IMR-90 (cell line): ENCODE measurements around the gene NEK8. TPM values are rescaled to one million over a fixed set of nuclear protein-coding genes. Genes with fewer than 3 reads are reported as not detected.

Experiments used
- ATAC-seq: fragments of 200-7000 bp; cut with Tn5 transposase; 2 replicates; pipeline ENCODE4 v1.9.1; 2020; ENCODE audit warnings: low read depth, mild to moderate bottlenecking, moderate library complexity
- BruUV-seq: library from RNA; stranded (reverse); fragments of 400-500 nt; replicated peaks from 2 replicates; lab custom pipeline; 2021; lab: Mats Ljungman, UMichigan
- CTCF ChIA-PET: fragments of 300-600 bp; formaldehyde crosslinking; extraction: SDS; loops from one replicate; lab custom pipeline; 2021; ENCODE audit warnings: antibody characterized with exemption; lab: Yijun Ruan, JAX
- POLR2A ChIA-PET: fragments of 300-600 bp; sonication (Branson Sonifier 250); formaldehyde crosslinking; loops from one replicate; lab custom pipeline; 2022; ENCODE audit warnings: antibody characterized with exemption; ENCODE audit not compliant: unreplicated experiment; lab: Charles Lee
- DNase-seq: peaks from one replicate; pipeline ENCODE4 v3.0.0; 2013
- H2AFZ ChIP-seq: replicated peaks from 2 replicates; pipeline ENCODE3; 2013; ENCODE audit warnings: low read length, mild to moderate bottlenecking; ENCODE audit not compliant: poor library complexity
- H2AK5ac ChIP-seq: 2 replicates; pipeline ENCODE4 v1.6.1; 2013; ENCODE audit warnings: low read depth, low read length, inconsistent platforms
- H2AK9ac ChIP-seq: replicated peaks from 2 replicates; pipeline ENCODE3; 2013; ENCODE audit warnings: mild to moderate bottlenecking, low read depth, low read length, moderate library complexity; ENCODE audit not compliant: poor library complexity
- H2BK120ac ChIP-seq: 2 replicates; pipeline ENCODE4 v1.6.1; 2013; ENCODE audit warnings: low read depth, low read length, inconsistent platforms
- H2BK15ac ChIP-seq: 3 replicates; pipeline ENCODE4 v1.6.1; 2013; ENCODE audit warnings: low read depth, low read length, inconsistent platforms
- H2BK20ac ChIP-seq: 2 replicates; pipeline ENCODE4 v1.6.1; 2013; ENCODE audit warnings: low read depth, mild to moderate bottlenecking, inconsistent platforms, low read length, moderate library complexity
- H2BK5ac ChIP-seq: 2 replicates; pipeline ENCODE4 v1.6.1; 2013; ENCODE audit warnings: mild to moderate bottlenecking, low read depth, low read length, inconsistent platforms; ENCODE audit not compliant: poor library complexity, severe bottlenecking
- H3K14ac ChIP-seq: replicated peaks from 2 replicates; pipeline ENCODE4 v1.6.1; 2013; ENCODE audit warnings: low read depth, low read length, inconsistent platforms
- H3K18ac ChIP-seq: 2 replicates; pipeline ENCODE4 v1.6.1; 2013; ENCODE audit warnings: low read depth, low read length, control low read depth
- H3K23ac ChIP-seq: 2 replicates; pipeline ENCODE4 v1.6.1; 2013; ENCODE audit warnings: low read depth, low read length, inconsistent platforms
- H3K27ac ChIP-seq: 2 replicates; pipeline ENCODE4 v1.5.1; 2013; ENCODE audit warnings: mild to moderate bottlenecking, control low read depth, low read length; ENCODE audit not compliant: insufficient read depth
- H3K27me3 ChIP-seq: 2 replicates; pipeline ENCODE4 v1.6.1; 2013; ENCODE audit warnings: low read length; ENCODE audit not compliant: control insufficient read depth, insufficient read depth
- H3K36me3 ChIP-seq: 2 replicates; pipeline ENCODE4 v1.6.1; 2013; ENCODE audit warnings: low read length, mixed read lengths; ENCODE audit not compliant: control insufficient read depth, insufficient read depth
- H3K4ac ChIP-seq: 2 replicates; pipeline ENCODE4 v1.6.1; 2013; ENCODE audit warnings: low read depth, low read length, inconsistent platforms
- H3K4me1 ChIP-seq: 2 replicates; pipeline ENCODE4 v1.6.1; 2013; ENCODE audit warnings: low read length, mixed read lengths; ENCODE audit not compliant: control insufficient read depth, insufficient read depth
- H3K4me2 ChIP-seq: 2 replicates; pipeline ENCODE4 v1.6.1; 2013; ENCODE audit warnings: low read depth, mild to moderate bottlenecking, control low read depth, low read length, moderate library complexity
- H3K4me3 ChIP-seq: 2 replicates; pipeline ENCODE4 v1.5.1; 2013; ENCODE audit warnings: low read depth, mild to moderate bottlenecking, control low read depth, low read length, moderate library complexity; ENCODE audit not compliant: insufficient read depth
- H3K56ac ChIP-seq: 2 replicates; pipeline ENCODE4 v1.6.1; 2013; ENCODE audit warnings: low read length, inconsistent platforms; ENCODE audit not compliant: insufficient read depth; ENCODE audit errors: extremely low read depth
- H3K79me1 ChIP-seq, 2 experiments: 2 replicates each; pipeline ENCODE4 v1.6.1; 2013; ENCODE audit warnings: low read length in 2 of 2, inconsistent platforms in 1 of 2, low read depth in 1 of 2
- H3K9ac ChIP-seq: 2 replicates; pipeline ENCODE4 v1.6.1; 2013; ENCODE audit warnings: low read depth, low read length, control low read depth
- H3K9me1 ChIP-seq: 2 replicates; pipeline ENCODE4 v1.6.1; 2013; ENCODE audit warnings: low read length, inconsistent platforms; ENCODE audit not compliant: insufficient read depth
- H3K9me3 ChIP-seq: 2 replicates; pipeline ENCODE4 v1.6.1; 2013; ENCODE audit warnings: low read length; ENCODE audit not compliant: control insufficient read depth, insufficient read depth
- H4K20me1 ChIP-seq: 2 replicates; pipeline ENCODE4 v1.6.1; 2013; ENCODE audit warnings: low read length, inconsistent platforms; ENCODE audit not compliant: insufficient read depth
- H4K5ac ChIP-seq: 2 replicates; pipeline ENCODE4 v1.6.1; 2013; ENCODE audit warnings: mild to moderate bottlenecking, low read depth, low read length, control low read depth
- H4K8ac ChIP-seq, 2 experiments: 2 replicates each; pipeline ENCODE4 v1.6.1; 2013; ENCODE audit warnings: low read depth in 2 of 2, low read length in 2 of 2, control low read depth in 1 of 2, inconsistent platforms in 1 of 2
- H4K91ac ChIP-seq: 2 replicates; pipeline ENCODE4 v1.6.1; 2013; ENCODE audit warnings: low read depth, low read length, inconsistent platforms; ENCODE audit not compliant: insufficient read depth
- BHLHE40 ChIP-seq: fragments of 150-350 bp; IDR thresholded peaks from 2 replicates; pipeline ENCODE4 v1.6.1; 2016; ENCODE audit warnings: mild to moderate bottlenecking, low read depth, low read length
- CHD1 ChIP-seq: IDR thresholded peaks from 2 replicates; pipeline ENCODE4 v1.6.1; 2012; ENCODE audit warnings: low read depth, low read length, improper control_type of control experiment
- MAFK ChIP-seq: IDR thresholded peaks from 2 replicates; pipeline ENCODE4 v1.6.1; 2012; ENCODE audit warnings: low read depth, low read length, improper control_type of control experiment
- MAZ ChIP-seq: IDR thresholded peaks from 2 replicates; pipeline ENCODE4 v1.6.1; 2012; ENCODE audit warnings: low read depth, mild to moderate bottlenecking, low read length, improper control_type of control experiment, moderate library complexity, borderline replicate concordance
- MXI1 ChIP-seq: IDR thresholded peaks from 2 replicates; pipeline ENCODE4 v1.6.1; 2012; ENCODE audit warnings: low read depth, mild to moderate bottlenecking, low read length, moderate library complexity, borderline replicate concordance
- NFE2L2 ChIP-seq: fragments of 150-350 bp; IDR thresholded peaks from 2 replicates; pipeline ENCODE4 v1.6.1; 2016; ENCODE audit warnings: low read depth, mild to moderate bottlenecking, low read length
- RAD21 ChIP-seq: IDR thresholded peaks from 2 replicates; pipeline ENCODE4 v1.6.1; 2012; ENCODE audit warnings: low read length, improper control_type of control experiment
- RCOR1 ChIP-seq: IDR thresholded peaks from 2 replicates; pipeline ENCODE4 v1.6.1; 2012; ENCODE audit warnings: mild to moderate bottlenecking, low read length, improper control_type of control experiment; ENCODE audit not compliant: insufficient replicate concordance
- RFX5 ChIP-seq: IDR thresholded peaks from 2 replicates; pipeline ENCODE4 v1.8.0; 2012; ENCODE audit warnings: low read depth, mild to moderate bottlenecking, low read length, moderate library complexity
- WGBS, 2 experiments: methylation state at CpG; one replicate each; pipeline versions ENCODE4 v1.1.5 to v1.1.7; 2013; ENCODE audit warnings: missing lambda C conversion rate in 2 of 2; ENCODE audit not compliant: insufficient read length in 1 of 2; ENCODE audit errors: extremely low coverage in 2 of 2; 5-methylcytosine and 5-hydroxymethylcytosine counted together
- dilution Hi-C: fragments of 300-500 bp; cut with HindIII; formaldehyde crosslinking; loops from one replicate; pipeline ENCODE4 v1.14.3; 2018; ENCODE audit warnings: low sequenced_read_pairs; ENCODE audit not compliant: unreplicated experiment
- in situ Hi-C: fragments of 300-500 bp; cut with MboI; formaldehyde crosslinking; loops from 3 replicates; pipeline ENCODE4 v1.14.3; 2019; ENCODE audit warnings: low sequenced_read_pairs, inconsistent platforms, mixed read lengths
- intact Hi-C: fragments of 100-400 bp; cut with micrococcal nuclease; formaldehyde crosslinking; loops from 2 replicates; pipeline ENCODE4 v1.10.0; 2022
- polyA plus RNA-seq, 3 experiments: library from polyadenylated mRNA; depleted of rRNA; stranded (reverse); fragments of >200 nt; gene quantifications; 2 replicates each; pipeline ENCODE4 v1.2.3, GENCODE V29; 2012; ENCODE audit warnings: low replicate concordance in 1 of 3
- total RNA-seq: library from RNA; depleted of rRNA; stranded (reverse); fragments of >200 nt; gene quantifications from 2 replicates; pipeline ENCODE4 v1.2.3, GENCODE V29; 2012

NEK8 gene
- total and polyA plus RNA-seq, 2 of the 4 experiments (the other 2 are of a cell fraction) = 4.6 to 5.2 TPM

DNA sequence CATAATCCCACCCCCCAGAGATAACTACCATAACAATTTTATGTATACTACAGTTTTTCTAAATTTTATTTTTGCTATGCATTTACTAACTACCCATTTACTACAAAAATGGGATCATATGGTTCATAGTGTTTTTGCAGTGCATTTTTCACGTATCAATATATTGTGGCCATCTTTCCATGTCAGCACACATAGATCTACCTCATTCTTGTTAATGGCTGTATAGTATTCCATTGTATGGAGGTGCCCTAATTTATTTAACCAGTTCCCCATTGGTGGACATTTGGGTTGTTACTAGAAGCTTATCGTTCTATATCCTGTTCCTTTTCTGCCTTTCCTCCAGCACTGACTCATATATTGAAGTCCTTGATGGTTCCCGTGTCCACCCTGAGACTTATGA, 39.6 kb upstream of the NEK8 start:
- Histone ChIP-seq H3K4me3 (no peak overlapping the region), H4K8ac (no peak overlapping the region), H2BK120ac (no peak overlapping the region), H3K18ac (no peak overlapping the region), H2BK15ac (no peak overlapping the region), H2BK20ac (no peak overlapping the region), H4K91ac (no peak overlapping the region), H3K27me3 (no peaks in the 10 kb centered on the region), H3K56ac (no peak overlapping the region), H3K27ac (no peak overlapping the region), H3K79me1 (peaks cover 0 to 17% of the 10 kb centered on the region in 2 experiments; a peak in 2 of 4 replicates), H2AK5ac (no peak overlapping the region), H3K9me3 (no peaks in the 10 kb centered on the region), H2AFZ (no peak overlapping the region), H3K4me1 (no peaks in the 10 kb centered on the region), H3K36me3 (peaks cover 76% of the 10 kb centered on the region), H2AK9ac (no peak overlapping the region), H4K5ac (no peak overlapping the region), H3K9ac (no peak overlapping the region), H3K23ac (no peak overlapping the region), H2BK5ac (no peak overlapping the region), H3K4me2 (no peak overlapping the region), H3K4ac (no peak overlapping the region), H3K14ac (no peak overlapping the region), H3K9me1 (0 out of 2 replicates have a peak, but pooled peaks cover 3% of the 10 kb centered on the region), H4K20me1 (no peaks in the 10 kb centered on the region; the same call in 1 of the 2 replicates)
- in situ Hi-C loops (no loop called here), intact Hi-C loops (no loop called here), dilution Hi-C loops (no loop called here)
- ChIA-PET POLR2A (no interaction called here), CTCF (no interaction called here)
- no peak for DNase-seq
- no CpG with 5 or more reads among the region's 3 CpGs for WGBS, 2 experiments
- BruUV-seq = no TSS peak
- no peak for TF ChIP-seq RCOR1
- no peak for TF ChIP-seq RFX5
- no peak for TF ChIP-seq MAFK
- TF ChIP-seq MXI1 = no peak
- TF ChIP-seq MAZ = no peak
- TF ChIP-seq RAD21 = no peak
- no peak for TF ChIP-seq NFE2L2
- no peak for TF ChIP-seq BHLHE40
- TF ChIP-seq CHD1 = no peak
- no peak for ATAC-seq
